Gastroesophageal sphincter (tissue), 3 donors: ENCODE data around the gene MYL11.

Experiments used
- EP300 ChIP-seq: sonication (generic); formaldehyde crosslinking; IDR thresholded peaks from one replicate; pipeline ENCODE4 v1.6.1; 2017; ENCODE audit warnings: antibody characterized with exemption, mild to moderate bottlenecking
- POLR2A ChIP-seq, 2 donors: fragments of 450-650 bp; IDR thresholded peaks; one replicate each; pipeline ENCODE4 v1.6.1; 2017; ENCODE audit warnings: antibody characterized with exemption in 2 of 2, mild to moderate bottlenecking in 2 of 2, moderate library complexity in 1 of 2
- POLR2AphosphoS5 ChIP-seq: sonication (generic); formaldehyde crosslinking; IDR thresholded peaks from one replicate; pipeline ENCODE4 v1.6.1; 2017; ENCODE audit warnings: antibody characterized with exemption
- TF ChIP-seq, protein P1 (sequence below), 4 experiments: fragments of 200-600 bp in 2 of 4; fragments of 450-650 bp in 2 of 4; sonication (generic) in 1 of 4; IDR thresholded peaks; one replicate each; pipeline ENCODE4 v1.5.1; 2017 to 2019; ENCODE audit warnings: antibody characterized with exemption in 4 of 4, mild to moderate bottlenecking in 2 of 4, moderate library complexity in 2 of 4

- TF ChIP-seq POLR2AphosphoS5 (no peak), POLR2A (IDR thresholded peaks at IDR 0.05) (no peak), EP300 (no peak)
- TF ChIP-seq, protein P1, sequence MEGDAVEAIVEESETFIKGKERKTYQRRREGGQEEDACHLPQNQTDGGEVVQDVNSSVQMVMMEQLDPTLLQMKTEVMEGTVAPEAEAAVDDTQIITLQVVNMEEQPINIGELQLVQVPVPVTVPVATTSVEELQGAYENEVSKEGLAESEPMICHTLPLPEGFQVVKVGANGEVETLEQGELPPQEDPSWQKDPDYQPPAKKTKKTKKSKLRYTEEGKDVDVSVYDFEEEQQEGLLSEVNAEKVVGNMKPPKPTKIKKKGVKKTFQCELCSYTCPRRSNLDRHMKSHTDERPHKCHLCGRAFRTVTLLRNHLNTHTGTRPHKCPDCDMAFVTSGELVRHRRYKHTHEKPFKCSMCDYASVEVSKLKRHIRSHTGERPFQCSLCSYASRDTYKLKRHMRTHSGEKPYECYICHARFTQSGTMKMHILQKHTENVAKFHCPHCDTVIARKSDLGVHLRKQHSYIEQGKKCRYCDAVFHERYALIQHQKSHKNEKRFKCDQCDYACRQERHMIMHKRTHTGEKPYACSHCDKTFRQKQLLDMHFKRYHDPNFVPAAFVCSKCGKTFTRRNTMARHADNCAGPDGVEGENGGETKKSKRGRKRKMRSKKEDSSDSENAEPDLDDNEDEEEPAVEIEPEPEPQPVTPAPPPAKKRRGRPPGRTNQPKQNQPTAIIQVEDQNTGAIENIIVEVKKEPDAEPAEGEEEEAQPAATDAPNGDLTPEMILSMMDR (IDR thresholded peaks at IDR 0.05), result no peak
These were observed 5.6 kb downstream of the MYL11 start for GRCh38 chr16:30380072-30380802.
